Measurements from ENCODE around the gene MID1.
"Not testable (repeated sequence)": the region's sequence is repeated elsewhere in the genome, so short reads cannot be mapped to it uniquely, and the experiment has no call there.

The MID1 gene

GRCh38 chrX:10619425-10620046, 849 bp downstream of the MID1 start:
- DNase-seq: no peak
- in situ Hi-C loops (cut with HindIII; ENCODE audit: low pct_ligation_motif_present, low pct_unique_long_range_greater_than_20kb, low sequenced_read_pairs): no loop called here

DNA sequence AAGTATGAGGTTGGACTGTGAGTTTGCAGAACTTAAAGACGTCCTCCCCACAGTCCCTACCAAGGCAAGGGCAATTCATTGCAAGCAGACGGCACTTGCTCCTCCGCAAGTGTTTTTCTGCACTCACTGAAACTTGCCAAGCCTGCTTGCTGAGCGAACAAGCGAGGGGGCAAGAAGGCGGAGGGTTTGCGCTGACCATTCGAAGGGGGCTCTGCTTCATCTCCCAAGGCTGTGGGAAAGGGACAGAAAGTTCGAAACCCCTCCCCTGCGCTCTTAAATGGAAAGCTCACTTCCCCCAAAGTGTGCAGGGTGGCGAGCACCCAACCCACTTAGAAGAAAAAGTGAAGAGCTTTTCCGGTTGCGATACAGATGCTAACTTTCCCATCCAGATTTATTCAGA, 1.4 kb downstream of the MID1 start:
- DNase-seq: no peak
- in situ Hi-C loops (cut with HindIII; ENCODE audit: low pct_ligation_motif_present, low pct_unique_long_range_greater_than_20kb, low sequenced_read_pairs): no loop called here

- peak; percentile 55 for DNase-seq
- in situ Hi-C loops (cut with HindIII; ENCODE audit: low pct_ligation_motif_present, low pct_unique_long_range_greater_than_20kb, low sequenced_read_pairs): no loop called here
Measured at GRCh38 chrX:10617999-10618351, 2.4 kb downstream of the MID1 start.

DNA sequence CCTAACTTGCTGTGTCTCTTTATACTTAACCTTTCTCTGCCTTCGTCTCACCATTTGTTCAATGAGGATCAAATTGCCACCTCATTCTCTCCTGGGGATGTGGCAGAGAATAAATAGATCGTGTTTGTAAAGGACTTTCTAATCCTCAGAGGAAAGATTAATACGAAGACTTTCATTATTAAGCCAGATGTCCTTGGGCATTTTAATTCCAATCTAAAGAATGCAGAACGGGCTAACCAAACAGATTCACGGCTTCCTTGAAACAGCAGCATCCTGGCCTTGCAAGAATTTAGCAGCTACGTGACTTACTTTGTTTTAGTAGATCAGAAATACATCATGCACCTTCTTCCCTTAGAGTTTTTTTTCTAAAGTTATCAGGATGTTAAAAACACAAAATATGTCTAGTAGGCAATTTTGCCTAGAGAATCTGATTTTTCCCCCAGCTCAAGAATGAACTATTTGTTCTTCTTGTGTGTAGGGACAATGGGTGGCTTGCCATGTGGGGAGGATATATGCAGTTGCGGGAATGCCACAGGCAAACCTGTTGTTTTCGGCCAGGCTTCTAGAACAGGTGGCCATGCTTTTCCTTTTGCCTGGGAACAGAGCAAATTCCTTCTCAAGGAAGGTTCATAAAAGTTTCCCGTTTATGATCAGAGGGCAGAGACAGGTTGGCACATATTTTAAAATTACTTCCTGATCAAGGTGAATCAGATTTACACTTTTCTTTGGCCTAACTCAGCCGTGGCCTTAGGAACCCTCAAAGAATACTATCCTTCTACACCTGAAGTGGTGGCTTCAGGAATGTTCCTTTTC, 3.0 kb downstream of the MID1 start:
- in situ Hi-C loops (cut with HindIII; ENCODE audit: low pct_ligation_motif_present, low pct_unique_long_range_greater_than_20kb, low sequenced_read_pairs): no loop called here
- no peak for DNase-seq

DNA sequence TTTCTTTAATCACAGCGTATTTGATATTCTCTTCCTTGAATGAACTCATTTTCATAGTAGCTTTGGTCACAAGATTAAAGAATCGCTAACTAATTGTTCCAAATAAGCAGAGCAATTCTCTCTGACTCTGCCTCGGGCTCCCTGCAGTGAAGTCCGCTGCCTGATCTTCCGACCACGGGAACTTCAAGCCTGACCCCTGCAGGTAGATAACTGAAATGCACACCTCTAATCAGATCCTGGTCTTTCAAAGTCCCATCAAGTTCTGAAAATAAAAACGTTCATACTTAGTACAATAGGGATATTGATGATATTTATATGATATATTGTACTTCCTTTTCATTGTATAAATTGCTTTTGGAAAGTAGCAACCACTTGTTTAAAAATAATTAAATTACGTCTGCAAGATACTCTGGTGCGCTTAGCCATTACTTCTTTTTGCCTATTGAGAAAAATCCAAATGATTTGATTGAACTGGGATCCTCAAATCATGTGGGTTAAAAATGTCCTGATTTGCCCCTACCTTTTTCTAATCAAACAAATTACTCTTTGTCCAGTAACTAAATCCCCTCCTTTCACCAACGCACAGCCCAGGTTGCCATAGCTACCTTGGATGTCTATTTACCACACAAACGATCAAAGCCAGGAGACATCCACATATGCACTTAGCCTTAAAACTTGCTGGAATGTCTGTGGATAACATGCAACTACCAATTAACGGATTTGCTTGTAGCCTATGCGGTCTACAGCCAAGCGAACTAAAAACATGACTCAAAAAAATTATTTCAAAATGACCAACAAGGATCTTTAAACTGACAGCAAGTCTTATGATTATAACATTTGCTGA, 4.2 kb downstream of the MID1 start:
- in situ Hi-C loops (cut with HindIII; ENCODE audit: low pct_ligation_motif_present, low pct_unique_long_range_greater_than_20kb, low sequenced_read_pairs): no loop called here
- peak; percentile 55 for DNase-seq

DNA sequence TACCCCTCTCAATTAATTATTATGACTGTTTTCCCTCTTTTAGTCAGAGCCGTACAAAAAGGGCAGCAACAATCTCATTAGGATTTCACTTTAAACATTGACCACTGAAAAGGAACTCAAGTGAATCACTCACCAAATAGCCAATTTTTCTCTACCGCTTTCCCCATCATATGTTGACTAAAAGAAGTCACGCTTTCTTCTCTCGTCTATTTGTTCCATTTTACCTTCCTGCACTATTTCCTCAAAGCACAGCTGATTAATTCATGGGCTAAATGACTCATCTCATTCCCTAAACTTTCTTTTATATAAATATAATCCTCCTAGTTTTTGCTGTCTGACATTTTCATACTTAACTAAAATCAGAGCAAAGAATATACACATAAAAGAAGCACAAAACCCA, 8.2 kb downstream of the MID1 start:
- no peak for DNase-seq
- in situ Hi-C loops (cut with HindIII; ENCODE audit: low pct_ligation_motif_present, low pct_unique_long_range_greater_than_20kb, low sequenced_read_pairs): no loop called here

DNA sequence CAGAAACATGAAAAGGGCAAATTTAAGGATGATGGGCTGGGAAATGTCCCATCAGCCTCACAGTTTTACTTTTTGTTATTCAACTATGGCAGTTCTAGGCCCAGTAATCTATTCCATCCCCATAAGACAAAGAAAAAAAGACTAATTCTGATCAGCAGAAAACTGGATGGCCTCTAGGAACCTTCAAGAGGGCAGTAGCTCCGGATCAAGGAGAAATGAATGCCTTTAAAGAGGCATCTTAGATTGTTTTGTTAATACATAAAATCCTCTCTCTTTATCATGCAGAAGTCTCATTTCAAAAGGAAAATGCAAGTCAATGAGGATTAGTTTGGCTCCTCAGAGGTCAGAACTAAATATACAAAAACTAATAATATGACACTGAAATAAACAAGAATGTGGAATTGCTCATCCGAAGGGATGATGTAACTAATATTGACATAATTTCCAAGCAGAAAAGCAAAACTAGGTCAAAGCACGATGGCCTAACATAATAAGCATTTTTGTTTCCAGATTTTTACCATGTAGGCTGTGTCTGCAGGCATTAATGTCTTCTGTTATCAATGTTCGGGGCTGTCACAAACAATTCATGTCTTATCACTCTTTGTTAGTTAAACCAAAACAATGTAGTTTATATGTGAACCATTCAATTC, 8.8 kb downstream of the MID1 start:
- DNase-seq: no peak
- in situ Hi-C loops (cut with HindIII; ENCODE audit: low pct_ligation_motif_present, low pct_unique_long_range_greater_than_20kb, low sequenced_read_pairs): no loop called here

DNA sequence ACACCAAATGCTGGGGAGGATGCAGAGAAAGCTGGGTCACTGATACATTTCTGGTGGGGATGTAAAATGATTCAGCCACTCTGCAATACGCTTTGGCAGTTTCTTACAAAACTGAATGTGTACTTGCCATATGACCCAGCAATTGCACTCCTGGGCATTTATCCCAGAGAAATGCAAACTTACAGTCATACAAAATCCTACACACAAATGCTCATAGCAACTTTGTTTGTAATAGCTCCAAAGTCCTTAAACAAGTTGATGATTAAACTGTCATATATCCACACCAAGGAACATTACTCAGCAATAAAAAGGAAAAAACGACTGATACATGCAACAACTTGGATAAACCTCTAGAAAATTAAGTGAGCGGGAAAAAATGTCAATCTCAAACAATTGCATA, 12.3 kb downstream of the MID1 start:
- in situ Hi-C loops (cut with HindIII; ENCODE audit: low pct_ligation_motif_present, low pct_unique_long_range_greater_than_20kb, low sequenced_read_pairs): no loop called here
- DNase-seq: no peak

GRCh38 chrX:10607233-10607632, 13.2 kb downstream of the MID1 start:
- in situ Hi-C loops (cut with HindIII; ENCODE audit: low pct_ligation_motif_present, low pct_unique_long_range_greater_than_20kb, low sequenced_read_pairs): no loop called here

GRCh38 chrX:10603612-10604011, 16.8 kb downstream of the MID1 start:
- in situ Hi-C loops (cut with HindIII; ENCODE audit: low pct_ligation_motif_present, low pct_unique_long_range_greater_than_20kb, low sequenced_read_pairs): no loop called here
- no peak for DNase-seq

More at GRCh38 chrX:10607233-10607632, 13.2 kb downstream of the MID1 start:
- DNase-seq: no peak

DNA sequence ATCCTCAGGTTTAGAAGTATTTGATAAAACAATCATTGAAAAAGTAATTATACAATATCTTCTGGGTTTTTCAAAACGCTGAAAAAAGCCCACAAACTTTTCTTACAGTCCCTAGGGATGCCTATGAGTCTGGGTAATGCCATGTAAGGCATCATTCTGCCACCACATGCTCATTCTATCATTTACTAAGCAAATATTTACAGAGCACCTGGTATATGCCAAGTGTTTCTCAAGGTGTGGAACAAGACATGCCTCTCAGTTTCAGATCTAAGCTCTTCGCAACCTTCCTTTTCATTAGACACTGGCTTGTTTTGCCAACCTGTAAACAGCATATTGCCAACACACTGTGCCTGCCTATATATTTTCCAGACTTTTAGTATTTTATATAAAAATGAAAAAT, 17.7 kb downstream of the MID1 start:
- in situ Hi-C loops (cut with HindIII; ENCODE audit: low pct_ligation_motif_present, low pct_unique_long_range_greater_than_20kb, low sequenced_read_pairs): no loop called here
- no peak for DNase-seq

- DNase-seq: no peak
- in situ Hi-C loops (cut with HindIII; ENCODE audit: low pct_ligation_motif_present, low pct_unique_long_range_greater_than_20kb, low sequenced_read_pairs): no loop called here
Measured at GRCh38 chrX:10600479-10600878, 19.9 kb downstream of the MID1 start.

- in situ Hi-C loops (cut with HindIII; ENCODE audit: low pct_ligation_motif_present, low pct_unique_long_range_greater_than_20kb, low sequenced_read_pairs): no loop called here
- no peak for DNase-seq
Measured at GRCh38 chrX:10598540-10598939, 21.8 kb downstream of the MID1 start.

DNA sequence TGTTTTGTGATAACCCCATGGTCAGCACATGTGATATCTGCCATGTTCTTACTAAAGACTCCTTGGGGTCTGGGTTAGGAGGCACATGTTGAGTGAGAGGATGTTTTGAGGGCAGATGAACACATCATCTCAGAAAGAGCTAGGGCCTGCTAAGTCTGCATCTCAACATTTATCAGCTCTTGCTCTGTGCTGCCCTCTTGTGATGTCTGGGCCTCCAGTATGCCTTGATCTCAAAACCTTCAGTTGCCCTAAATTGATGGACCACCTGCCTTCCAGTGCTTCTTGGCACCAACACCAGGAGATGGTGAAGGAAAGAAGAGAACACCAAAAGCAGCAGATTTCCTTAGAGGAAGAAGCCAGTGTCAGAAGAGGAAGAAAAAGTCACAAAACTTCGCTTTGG, 22.5 kb downstream of the MID1 start:
- peak; percentile 31 for DNase-seq
- in situ Hi-C loops (cut with HindIII; ENCODE audit: low pct_ligation_motif_present, low pct_unique_long_range_greater_than_20kb, low sequenced_read_pairs): no loop called here

GRCh38 chrX:10591363-10592335, 28.7 kb downstream of the MID1 start:
- in situ Hi-C loops (cut with HindIII; ENCODE audit: low pct_ligation_motif_present, low pct_unique_long_range_greater_than_20kb, low sequenced_read_pairs): no loop called here
- DNase-seq: no peak

DNA sequence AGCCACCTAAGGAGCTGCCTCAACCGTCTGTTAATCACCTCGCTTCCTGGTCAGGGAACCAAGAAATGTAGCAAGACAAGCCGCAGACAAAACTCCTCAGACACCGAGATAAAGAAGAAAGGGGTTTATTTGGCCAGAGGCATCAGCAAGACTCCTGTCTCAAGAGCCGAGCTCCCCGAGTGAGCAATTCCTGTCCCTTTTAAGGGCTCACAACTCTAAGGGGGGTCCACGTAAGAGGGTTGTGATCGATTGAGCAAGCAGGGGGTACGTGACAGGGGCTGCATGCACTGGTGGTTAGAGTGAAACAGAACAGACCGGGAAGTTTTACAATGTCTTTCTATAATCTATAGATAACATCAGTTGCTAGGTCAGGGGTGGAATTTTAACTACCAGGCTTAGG, 30.6 kb downstream of the MID1 start:
- in situ Hi-C loops (cut with HindIII; ENCODE audit: low pct_ligation_motif_present, low pct_unique_long_range_greater_than_20kb, low sequenced_read_pairs); DNase-seq: not testable (repeated sequence)

DNA sequence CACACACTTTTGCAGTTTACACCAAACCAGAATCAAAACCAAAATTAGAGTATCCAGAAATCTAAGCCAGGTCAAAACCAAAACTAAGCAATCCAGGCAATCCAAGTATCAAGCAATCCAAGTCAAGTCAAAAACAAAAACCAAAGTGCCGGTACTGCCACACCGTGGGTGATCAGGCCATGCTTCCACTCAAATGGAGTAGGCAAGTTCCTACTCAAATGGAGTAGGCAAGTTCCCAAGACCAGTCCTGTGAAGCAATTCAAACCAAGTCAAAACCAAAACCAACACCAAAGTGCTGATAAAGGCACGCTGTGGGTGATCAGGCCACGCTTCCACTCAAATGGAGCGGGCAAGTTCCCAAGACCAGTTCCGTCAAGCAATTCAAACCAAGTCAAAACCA, 31.3 kb downstream of the MID1 start:
- DNase-seq: no peak
- in situ Hi-C loops (cut with HindIII; ENCODE audit: low pct_ligation_motif_present, low pct_unique_long_range_greater_than_20kb, low sequenced_read_pairs): no loop called here

DNA sequence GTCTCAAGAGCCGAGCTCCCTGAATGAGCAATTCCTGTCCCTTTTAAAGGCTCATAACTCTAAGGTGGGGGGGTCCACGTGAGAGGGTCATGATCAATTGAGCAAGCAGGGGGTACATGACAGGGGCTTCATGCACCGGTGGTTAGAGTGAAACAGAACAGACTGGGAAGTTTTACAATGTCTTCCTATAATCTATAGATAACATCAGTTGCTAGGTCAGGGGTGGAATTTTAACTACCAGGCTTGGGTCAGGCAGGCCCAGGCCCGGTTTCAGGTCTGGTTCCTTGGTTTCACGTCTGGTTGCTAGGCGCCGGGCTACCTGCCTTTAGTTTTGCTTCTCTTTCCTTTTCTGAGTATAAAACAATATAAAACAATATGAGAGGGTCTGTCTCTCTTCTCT, 35.5 kb downstream of the MID1 start:
- DNase-seq; in situ Hi-C loops (cut with HindIII; ENCODE audit: low pct_ligation_motif_present, low pct_unique_long_range_greater_than_20kb, low sequenced_read_pairs): not testable (repeated sequence)

All from ACHN (cell line).